Measurements from ENCODE around the gene ZACN.
A peak's percentile ranks its signal among the peaks of the same experiment; 100 is the strongest.
"Not testable (repeated sequence)": the region's sequence is repeated elsewhere in the genome, so short reads cannot be mapped to it uniquely, and the experiment has no call there.

The ZACN gene

DNA sequence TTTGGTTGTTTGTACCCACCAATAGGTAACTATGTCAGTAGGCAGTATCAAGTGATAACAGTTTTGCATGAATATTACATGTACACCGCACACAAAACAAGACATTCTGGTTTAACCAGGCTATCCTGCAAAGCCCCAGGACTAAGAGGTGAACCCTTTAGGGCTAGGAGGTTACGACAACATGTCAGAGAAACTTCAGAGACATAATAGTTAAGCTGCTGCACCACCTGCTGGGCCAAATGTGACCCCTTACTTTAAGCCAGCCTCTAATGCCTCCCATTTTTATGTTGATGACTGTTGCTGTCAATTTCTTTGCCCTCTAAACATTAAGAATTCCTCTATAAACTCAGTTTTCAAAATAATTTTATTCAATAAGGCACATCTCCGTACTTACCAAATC is 22.1 kb upstream of the ZACN start:
- no peak for DNase-seq

DNA sequence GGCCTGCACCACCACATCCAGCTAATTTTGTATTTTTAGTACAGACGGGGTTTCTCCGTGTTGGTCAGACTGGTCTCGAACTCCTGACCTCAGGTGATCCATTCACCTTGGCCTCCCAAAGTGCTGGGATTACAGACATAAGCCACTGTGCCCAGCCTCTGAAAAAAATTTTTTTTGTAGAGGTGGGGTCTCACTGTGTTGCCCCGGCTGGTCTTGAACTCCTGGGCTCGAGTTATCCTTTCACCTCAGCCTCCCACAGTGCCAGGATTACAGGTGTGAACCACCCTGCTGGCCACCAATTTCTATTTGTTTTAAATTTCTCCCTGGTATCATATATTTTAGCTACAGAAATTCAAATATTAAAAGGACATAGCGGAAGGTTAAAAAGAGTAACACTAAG is 20.7 kb upstream of the ZACN start:
- not testable (repeated sequence) for DNase-seq

DNA sequence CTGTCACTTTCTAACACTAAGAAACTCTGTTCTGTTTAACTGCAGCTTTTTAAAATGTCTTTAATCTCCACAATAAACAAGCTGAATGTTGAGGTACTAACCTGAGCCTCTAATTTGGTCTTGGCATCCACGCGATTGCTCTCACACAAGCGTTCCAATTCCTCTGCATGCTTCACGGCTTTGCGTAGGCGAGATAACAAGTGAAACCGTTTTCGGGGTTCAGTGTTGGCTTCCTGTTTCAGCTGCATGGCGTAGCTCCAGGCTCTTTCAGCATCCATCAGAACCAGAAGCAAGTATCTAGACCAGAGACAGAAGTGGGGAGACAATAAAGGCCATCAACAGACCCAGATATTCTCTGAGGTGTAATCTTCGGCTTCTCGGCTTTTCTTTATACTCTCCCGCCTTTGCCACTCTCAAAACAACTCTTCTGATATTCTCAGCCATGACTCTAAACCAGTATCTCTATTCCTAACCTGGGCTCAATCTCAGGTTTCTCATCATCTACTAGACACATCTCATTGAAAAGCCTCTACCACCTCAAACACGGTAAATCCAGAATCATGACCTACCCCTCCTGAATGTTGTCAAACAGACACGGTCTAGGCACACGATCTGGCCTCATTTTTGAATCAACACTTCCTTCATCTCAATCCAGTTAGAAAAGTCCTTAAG is 15.0 kb upstream of the ZACN start:
- DNase-seq, result no peak

DNA sequence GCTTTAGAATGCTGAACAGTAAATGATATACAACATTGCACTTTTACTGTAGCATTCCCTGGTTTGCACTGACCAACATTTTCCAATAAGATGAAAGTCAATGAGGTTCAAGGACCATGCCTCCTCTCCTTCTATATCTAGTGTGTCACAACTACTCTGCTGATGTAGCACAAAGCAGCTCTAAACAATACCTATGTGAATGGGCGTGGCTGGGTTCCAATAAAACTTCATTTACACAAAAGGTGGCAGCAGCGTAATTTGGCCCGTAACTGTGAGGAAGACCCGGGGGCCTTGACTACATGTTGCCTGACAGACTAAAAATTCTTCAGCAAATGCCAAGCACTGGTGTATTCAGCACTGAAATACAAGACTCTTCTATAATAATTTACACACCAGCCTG is 13.2 kb upstream of the ZACN start:
- no peak for DNase-seq

DNA sequence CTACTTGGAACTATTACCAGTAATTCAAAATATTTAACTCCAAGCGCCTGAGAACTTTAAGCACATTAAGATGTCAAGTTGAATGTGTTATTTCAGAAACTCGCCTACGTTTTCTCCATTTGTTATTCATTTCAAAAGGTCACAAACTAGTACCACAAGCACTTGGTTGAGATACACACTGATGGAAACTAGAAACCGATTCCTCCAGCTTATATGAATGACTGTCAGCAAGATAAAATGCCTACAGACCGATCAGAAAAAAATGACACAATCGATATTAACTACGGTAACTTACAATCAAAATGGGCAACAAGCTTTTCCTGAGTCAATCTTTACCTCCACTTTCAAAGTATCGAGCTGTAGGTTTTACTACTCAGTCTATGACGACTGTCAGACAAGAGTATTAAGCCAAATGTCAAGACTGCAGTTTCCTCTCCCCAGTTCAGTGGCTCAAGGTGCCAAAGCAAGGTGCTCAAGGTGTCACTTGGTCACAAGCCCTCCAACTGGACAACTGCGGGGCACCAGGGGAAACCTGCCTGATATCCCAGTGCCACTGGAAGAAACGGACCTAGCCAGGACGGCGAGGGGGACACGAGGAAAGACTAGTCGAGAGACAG is 7.3 kb upstream of the ZACN start:
- DNase-seq, result no peak

DNA sequence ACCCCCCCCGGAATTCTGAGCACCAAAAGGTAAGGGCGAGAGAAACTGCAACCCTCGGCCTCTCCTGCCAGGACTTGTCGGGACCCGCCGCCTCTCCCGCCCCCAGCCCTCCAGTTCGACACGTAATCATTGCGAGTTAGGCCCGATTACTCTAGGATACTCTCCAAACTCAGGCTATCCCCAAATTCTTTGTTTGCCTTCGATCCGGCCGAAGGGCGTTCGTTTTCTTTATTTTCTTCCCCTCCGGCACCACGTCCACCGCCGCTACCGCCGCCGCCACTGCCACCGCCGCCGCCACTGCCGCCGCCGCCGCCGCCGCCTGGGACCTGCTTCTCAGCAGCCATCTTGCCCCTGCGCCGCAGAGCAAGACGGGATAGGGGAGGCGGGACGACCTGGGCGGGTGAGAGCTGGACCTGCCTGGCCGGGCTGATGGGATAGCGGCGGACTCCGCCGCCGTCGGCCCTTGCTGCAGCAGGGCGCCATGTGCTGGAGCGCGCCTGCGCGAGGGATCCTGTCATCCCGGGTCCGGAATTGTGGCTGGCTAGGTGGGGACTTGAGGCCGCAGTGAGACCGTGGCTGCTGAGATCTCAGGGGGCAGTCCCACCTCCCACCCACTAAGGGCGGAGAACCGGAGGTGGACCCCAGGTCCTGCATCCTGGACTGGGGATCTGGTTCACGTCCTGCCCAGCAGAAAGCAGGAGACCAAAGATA is 6.7 kb upstream of the ZACN start, which contains the start of gene SRP68:
Gene SRP68, minus strand, starts transcription at position 370 of the 711 bp plus-strand sequence. Its CDS starts 26 bp downstream, at position 344.
- peak; percentile 75 for DNase-seq

DNA sequence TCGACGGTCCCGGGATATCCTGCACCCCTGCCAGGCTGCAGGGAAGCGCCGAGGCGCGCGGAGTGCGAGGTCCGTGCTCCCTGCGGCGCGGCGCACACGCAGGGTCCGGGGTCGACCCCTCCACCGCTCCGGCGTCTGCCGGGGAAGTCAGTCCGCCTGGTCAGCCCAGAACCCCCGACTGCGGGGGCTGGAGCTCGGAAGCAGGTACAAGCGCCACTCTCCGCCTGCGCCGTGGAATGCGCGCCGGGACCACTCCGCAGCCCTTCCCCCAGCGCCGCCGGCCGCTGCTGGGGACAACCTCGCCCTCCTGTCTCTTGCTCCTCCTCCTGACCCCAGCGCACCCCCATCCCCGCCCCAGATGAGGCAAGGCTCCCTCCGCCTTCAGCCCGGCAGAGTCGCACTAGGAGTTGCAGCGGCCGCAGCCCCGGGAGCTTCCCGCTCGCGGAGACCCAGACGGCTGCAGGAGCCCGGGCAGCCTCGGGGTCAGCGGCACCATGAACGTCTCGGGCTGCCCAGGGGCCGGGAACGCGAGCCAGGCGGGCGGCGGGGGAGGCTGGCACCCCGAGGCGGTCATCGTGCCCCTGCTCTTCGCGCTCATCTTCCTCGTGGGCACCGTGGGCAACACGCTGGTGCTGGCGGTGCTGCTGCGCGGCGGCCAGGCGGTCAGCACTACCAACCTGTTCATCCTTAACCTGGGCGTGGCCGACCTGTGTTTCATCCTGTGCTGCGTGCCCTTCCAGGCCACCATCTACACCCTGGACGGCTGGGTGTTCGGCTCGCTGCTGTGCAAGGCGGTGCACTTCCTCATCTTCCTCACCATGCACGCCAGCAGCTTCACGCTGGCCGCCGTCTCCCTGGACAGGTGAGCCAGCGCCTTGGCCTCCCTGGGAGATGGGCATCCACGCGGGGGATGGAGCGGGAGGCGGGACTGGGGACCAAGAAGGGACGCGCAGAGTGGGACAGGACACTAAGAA is 4.3 kb upstream of the ZACN start, which contains the start of gene GALR2:
Gene GALR2, plus strand, starts transcription at position 392 of the 974 bp plus-strand sequence. Its CDS starts 103 bp downstream, at position 495.
- no peak for DNase-seq

DNA sequence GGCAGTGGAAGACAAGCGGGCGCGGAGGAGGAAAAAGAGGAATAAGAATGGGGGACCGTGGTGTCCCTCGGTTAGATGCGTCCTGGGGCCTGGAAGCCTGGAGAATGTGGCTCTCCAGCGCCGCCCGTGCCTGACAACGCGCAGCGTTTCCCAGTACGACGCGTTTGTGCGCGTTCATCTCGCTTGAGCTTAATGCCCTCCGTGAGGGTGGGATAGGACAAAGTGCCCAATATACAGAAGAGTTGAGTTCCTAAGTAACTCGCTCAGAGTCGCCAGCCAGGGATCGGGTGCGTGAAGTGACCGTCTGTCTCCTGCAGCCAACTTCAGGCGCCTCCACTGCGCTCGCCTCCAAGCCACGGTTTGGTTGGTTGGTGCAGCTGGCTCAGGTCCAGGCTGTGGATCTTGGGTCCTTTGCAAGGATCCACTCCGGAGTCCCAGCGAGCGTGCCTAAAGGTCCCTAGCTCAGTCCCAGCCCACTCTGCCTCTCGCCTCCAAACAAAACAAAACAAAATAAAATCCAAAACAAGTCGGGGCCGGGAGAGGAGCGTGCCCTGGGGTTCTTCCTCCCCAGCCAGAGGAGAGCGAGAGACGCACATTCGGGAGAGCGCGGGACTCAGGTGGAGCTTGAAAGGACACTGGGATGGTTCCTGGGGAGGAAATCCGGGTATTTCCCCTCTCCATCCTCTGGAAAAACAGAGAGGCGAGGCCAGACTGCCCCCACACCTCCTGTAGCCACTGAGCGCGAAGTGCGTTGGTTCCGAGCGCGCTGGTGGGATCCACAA is 3.4 kb upstream of the ZACN start:
- DNase-seq, result no peak

DNA sequence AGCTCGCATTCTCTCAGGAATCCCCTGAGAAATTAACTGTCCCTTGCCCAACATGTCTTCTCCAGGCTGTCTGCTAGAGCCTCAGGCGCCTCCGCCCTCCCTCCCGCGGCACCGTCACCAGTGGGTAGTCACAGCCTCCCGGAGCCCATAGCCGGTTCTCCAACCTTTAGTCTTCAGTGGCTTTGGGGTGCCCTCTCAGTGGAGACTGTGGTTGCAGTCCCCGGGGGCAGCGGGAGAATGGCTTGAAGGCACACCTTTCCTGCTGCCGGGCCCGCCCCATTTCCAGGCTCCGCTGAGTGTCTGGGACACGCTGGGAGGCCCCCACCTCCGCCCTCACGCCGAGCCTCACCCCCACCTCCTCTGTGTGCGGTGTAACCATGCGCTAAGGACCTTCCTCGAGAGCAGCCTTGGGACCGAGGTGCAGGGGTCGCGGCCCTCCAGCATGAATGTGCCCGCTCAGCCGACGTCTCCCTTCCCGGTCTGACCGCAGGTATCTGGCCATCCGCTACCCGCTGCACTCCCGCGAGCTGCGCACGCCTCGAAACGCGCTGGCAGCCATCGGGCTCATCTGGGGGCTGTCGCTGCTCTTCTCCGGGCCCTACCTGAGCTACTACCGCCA is 2.7 kb upstream of the ZACN start:
- DNase-seq, result no peak

DNA sequence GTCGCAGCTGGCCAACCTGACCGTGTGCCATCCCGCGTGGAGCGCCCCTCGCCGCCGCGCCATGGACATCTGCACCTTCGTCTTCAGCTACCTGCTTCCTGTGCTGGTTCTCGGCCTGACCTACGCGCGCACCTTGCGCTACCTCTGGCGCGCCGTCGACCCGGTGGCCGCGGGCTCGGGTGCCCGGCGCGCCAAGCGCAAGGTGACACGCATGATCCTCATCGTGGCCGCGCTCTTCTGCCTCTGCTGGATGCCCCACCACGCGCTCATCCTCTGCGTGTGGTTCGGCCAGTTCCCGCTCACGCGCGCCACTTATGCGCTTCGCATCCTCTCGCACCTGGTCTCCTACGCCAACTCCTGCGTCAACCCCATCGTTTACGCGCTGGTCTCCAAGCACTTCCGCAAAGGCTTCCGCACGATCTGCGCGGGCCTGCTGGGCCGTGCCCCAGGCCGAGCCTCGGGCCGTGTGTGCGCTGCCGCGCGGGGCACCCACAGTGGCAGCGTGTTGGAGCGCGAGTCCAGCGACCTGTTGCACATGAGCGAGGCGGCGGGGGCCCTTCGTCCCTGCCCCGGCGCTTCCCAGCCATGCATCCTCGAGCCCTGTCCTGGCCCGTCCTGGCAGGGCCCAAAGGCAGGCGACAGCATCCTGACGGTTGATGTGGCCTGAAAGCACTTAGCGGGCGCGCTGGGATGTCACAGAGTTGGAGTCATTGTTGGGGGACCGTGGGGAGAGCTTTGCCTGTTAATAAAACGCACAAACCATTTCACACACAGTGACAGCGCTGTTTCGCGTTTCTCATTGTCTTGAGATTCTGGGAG is 2.0 kb upstream of the ZACN start:
- DNase-seq, result no peak

DNA sequence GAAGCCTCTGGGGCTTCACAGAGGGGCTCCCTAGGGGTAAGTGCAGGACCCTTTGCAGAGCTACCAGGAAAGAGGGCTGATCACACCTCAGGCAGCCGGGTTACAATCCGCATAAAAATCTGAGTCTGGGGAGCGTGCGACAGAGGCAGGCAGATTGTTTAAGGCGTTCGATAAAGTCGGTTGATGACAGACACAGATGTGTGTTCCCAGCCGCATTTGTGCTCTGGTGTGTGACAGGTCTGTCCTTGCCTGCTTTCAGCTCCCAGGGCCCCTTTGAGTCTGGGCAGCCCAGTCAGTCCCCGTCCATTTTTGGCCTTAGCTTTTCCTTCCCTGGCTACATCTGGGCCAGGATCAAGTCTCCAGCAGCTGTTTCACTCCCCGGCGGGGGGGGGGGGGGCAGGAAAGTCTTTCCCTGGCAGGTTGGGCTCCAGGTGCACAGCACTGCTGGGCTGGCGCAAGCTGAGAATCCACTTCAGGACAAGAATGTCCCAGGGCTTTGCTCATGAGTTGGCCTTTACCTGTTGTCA is 1.3 kb upstream of the ZACN start:
- no peak for DNase-seq

DNA sequence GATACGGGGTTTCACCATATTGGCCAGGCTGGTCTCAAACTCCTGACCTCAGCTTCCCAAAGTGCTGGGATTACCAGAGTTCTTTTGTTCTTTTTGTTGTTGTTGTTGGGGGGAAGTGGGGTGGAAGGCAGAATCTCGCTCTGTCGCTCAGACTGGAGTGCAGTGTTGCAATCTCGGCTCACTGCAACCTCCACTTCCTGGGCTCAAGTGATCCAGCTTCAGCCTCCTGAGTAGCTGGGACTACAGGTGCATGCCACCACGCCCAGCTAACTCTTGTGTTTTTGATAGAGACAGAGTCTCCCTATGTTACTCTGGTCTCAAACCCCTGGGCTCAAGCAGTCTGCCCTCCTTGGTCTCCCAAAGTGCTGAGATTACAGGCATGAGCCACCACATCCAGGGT is 612 bp upstream of the ZACN start:
- not testable (repeated sequence) for DNase-seq

DNA sequence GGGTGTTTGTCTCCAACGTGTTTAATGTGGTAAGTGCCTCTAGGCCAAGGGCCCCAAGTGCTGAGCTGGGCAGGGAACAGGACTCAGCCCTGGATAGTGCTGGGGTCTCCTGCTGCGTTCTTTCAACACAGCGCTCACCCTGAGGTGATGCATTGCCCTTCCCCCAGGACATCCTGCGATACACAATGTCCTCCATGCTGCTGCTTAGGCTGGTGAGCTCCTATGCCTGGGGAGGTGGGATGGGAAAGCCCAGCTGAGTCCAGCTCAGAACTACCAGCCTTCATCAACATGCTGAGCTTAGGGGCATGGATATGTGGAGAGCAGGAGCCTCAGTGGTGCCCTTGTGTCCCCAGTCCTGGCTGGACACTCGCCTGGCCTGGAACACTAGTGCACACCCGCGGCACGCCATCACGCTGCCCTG is 563 bp downstream of the ZACN start:
- no peak for DNase-seq

DNA sequence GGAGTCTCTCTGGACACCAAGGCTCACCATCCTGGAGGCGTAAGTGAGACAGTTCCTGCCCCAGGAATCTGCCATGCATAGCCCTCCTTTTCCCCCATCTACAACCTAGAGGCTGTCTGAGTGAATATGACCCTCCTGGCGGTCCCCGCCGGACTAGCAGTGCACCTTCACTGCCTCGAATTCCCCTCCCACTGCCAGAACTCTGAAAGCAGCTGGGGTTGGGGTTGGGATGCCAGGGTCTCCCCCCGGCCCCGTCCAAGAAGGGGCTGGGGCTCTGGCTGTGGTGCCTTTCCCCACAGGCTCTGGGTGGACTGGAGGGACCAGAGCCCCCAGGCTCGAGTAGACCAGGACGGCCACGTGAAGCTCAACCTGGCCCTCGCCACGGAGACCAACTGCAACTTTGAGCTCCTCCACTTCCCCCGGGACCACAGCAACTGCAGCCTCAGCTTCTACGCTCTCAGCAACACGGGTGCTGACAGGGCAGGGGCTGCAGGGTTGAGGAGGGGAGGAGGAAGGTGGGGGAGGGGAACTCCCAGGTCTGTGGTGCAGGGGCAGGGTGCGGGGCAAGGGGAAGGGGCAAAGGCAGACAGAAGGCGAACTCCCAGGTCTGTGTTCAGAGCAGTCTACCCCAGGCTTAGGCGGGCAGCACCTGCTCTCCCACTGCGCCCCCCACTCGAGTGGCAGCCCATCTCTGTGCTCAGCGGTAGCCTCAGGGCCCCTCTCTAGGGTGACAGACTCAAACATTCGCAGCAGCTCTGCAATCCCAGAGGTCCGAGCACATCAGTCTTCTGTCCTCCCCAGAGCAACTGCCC is 1.2 kb downstream of the ZACN start:
- no peak for DNase-seq

DNA sequence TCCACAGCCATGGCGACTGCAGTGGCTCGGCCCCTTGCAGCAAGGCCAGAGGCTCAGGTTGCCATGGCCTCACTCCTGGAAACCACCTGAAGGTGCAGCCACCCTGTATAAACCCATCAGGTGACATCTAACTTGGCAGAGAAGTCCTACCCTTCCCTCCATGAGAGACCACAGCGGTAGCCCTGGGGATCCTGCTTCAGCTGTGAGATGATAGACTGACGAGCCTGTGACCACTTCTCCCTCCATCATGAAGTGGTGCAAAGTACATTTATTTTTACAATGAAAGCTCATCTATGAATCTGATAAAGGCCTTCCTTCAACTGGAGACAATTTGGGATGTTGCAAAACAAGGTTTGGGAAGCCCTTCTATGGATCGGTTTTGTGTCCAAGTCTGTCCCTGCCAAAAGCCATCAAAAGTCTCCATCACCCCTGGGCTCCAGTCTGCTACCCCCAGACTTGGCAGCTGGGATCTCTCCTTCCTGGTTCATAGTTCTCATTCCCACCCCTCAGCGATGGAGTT is 1.8 kb downstream of the ZACN start:
- no peak for DNase-seq

DNA sequence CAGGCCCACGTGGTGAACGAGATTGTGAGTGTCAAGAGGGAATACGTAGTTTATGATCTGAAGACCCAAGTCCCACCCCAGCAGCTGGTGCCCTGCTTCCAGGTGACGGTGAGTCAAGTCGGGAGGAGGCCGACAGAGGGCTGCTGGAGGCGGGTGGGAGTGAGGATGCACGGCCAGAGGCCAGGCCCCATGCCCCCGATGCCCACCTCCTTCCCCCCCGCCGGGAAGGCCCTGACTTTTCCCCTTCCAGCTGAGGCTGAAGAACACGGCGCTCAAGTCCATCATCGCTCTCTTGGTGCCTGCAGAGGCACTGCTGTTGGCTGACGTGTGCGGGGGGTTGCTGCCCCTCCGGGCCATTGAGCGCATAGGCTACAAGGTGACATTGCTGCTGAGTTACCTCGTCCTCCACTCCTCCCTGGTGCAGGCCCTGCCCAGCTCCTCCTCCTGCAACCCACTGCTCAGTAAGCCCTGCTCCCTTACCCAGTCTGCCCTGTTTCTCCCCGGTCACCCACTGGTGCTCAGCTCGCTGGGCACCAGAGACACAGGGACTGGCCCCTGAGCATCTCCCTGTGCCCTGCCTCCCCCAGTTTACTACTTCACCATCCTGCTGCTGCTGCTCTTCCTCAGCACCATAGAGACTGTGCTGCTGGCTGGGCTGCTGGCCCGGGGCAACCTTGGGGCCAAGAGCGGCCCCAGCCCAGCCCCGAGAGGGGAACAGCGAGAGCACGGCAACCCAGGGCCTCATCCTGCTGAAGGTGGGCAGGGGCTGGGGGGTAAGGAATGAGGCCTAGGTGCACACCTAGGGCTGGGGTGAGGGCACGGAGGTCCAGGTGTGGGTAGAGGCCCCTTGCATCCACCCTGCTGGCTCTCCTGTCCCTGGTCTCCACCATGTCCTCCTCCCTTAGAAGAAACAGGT is 2.6 kb downstream of the ZACN start:
- no peak for DNase-seq

DNA sequence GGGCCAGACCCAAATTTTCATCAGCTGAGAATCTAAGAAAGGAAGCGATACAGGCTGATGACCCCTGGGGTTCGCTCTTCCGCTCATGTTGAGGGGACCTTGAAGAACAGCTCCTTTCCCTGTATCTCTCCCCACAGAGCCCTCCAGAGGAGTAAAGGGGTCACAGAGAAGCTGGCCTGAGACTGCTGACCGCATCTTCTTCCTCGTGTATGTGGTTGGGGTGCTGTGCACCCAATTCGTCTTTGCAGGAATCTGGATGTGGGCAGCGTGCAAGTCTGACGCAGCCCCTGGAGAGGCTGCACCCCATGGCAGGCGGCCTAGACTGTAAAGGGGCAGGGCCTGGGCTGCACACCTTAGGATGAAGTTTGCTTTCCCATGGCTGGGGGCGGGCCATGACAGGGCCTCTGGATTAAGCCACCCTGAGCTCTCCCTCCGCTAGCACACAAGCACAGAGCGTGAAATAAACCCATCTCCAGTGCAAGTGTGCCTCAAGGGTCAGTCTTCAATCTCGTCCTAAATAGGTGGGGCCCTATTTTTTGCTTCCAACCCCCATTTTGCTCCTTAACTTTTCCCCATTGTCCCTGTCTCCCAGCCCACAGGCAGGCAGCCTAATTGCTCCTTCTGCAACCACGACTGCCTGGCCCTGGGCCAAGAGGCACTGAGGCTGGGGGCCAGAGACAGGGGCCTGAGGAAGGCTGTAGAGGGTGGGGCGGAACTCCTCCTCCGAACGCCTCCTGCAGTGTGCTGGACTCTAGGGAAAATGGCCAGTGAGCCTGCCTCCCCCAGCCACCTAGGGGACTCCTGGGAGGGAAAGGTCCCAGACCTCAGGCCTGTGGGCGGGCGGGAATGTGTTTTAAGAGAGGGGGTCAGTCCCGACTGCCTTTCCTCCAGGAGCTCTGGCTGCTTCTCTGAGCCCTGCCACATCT is 3.6 kb downstream of the ZACN start:
- no peak for DNase-seq
